Mesendoderm (in vitro differentiated cells): ENCODE measurements around the gene C2orf69. TPM values are rescaled to one million over a fixed set of nuclear protein-coding genes. Genes with fewer than 3 reads are reported as not detected.
A peak's percentile ranks its signal among the peaks of the same experiment; 100 is the strongest.

ENCODE experiments used
- DNase-seq: peaks from one replicate; pipeline ENCODE4 v3.0.0; 2013
- H2AK5ac ChIP-seq: 2 replicates; pipeline ENCODE4 v1.6.1; 2013; ENCODE audit warnings: low read length, inconsistent platforms
- H2BK120ac ChIP-seq: 2 replicates; pipeline ENCODE4 v1.6.1; 2013; ENCODE audit warnings: low read depth, mild to moderate bottlenecking, low read length, moderate library complexity, mixed read lengths
- H2BK15ac ChIP-seq: replicated peaks from 2 replicates; pipeline ENCODE4 v1.6.1; 2013; ENCODE audit warnings: low read depth, mild to moderate bottlenecking, moderate library complexity
- H2BK5ac ChIP-seq: 2 replicates; pipeline ENCODE4 v1.6.1; 2013; ENCODE audit warnings: low read length, inconsistent platforms
- H3K18ac ChIP-seq: 2 replicates; pipeline ENCODE4 v1.6.1; 2013; ENCODE audit warnings: mild to moderate bottlenecking, low read length, mixed read lengths
- H3K23ac ChIP-seq: one replicate; pipeline ENCODE4 v1.6.1; 2013; ENCODE audit warnings: low read length
- H3K27ac ChIP-seq: 2 replicates; pipeline ENCODE4 v1.5.1; 2013; ENCODE audit warnings: low read depth, mild to moderate bottlenecking, inconsistent platforms, low read length, moderate library complexity
- H3K27me3 ChIP-seq: 2 replicates; pipeline ENCODE4 v1.6.1; 2013; ENCODE audit warnings: low read length, control low read depth, mild to moderate bottlenecking, inconsistent platforms; ENCODE audit not compliant: insufficient read depth, poor library complexity
- H3K36me3 ChIP-seq: 2 replicates; pipeline ENCODE4 v1.6.1; 2013; ENCODE audit warnings: low read length, inconsistent platforms; ENCODE audit not compliant: control insufficient read depth, insufficient read depth
- H3K4ac ChIP-seq: one replicate; pipeline ENCODE4 v1.6.1; 2013; ENCODE audit warnings: low read depth, mild to moderate bottlenecking, low read length, moderate library complexity
- H3K4me1 ChIP-seq: 2 replicates; pipeline ENCODE4 v1.6.1; 2013; ENCODE audit warnings: low read depth, low read length, inconsistent platforms; ENCODE audit not compliant: control insufficient read depth
- H3K4me2 ChIP-seq: 2 replicates; pipeline ENCODE4 v1.6.1; 2013; ENCODE audit warnings: low read length
- H3K4me3 ChIP-seq: 2 replicates; pipeline ENCODE4 v1.5.1; 2013; ENCODE audit warnings: mild to moderate bottlenecking, low read length
- H3K56ac ChIP-seq: one replicate; pipeline ENCODE4 v1.6.1; 2013; ENCODE audit warnings: low read length
- H3K79me1 ChIP-seq: 2 replicates; pipeline ENCODE4 v1.6.1; 2013; ENCODE audit warnings: low read length, inconsistent platforms
- H3K79me2 ChIP-seq: 2 replicates; pipeline ENCODE4 v1.6.1; 2013; ENCODE audit warnings: mild to moderate bottlenecking, low read length; ENCODE audit not compliant: control insufficient read depth, insufficient read depth
- H3K9ac ChIP-seq: 2 replicates; pipeline ENCODE4 v1.6.1; 2013; ENCODE audit warnings: low read length, inconsistent platforms
- H4K5ac ChIP-seq: one replicate; pipeline ENCODE4 v1.6.1; 2013; ENCODE audit warnings: low read length
- H4K8ac ChIP-seq: one replicate; pipeline ENCODE4 v1.6.1; 2013; ENCODE audit warnings: low read depth, mild to moderate bottlenecking, control low read depth, low read length, moderate library complexity
- WGBS: extraction: QIAGEN DNeasy Blood & Tissue Kit; methylation state at CpG from one replicate; pipeline ENCODE4 v1.1.7; 2013; ENCODE audit warnings: low lambda C conversion rate, missing lambda C conversion rate; ENCODE audit not compliant: insufficient coverage; ENCODE audit errors: extremely low coverage; 5-methylcytosine and 5-hydroxymethylcytosine counted together
- small RNA-seq: library from polyadenylated mRNA; stranded (forward); fragments of <200 nt; extraction: miRNeasy Mini kit (QIAGEN cat#:217004); gene quantifications from one replicate; pipeline ENCODE3, GENCODE V24; 2013; ENCODE audit not compliant: insufficient read depth

The C2orf69 gene

DNA sequence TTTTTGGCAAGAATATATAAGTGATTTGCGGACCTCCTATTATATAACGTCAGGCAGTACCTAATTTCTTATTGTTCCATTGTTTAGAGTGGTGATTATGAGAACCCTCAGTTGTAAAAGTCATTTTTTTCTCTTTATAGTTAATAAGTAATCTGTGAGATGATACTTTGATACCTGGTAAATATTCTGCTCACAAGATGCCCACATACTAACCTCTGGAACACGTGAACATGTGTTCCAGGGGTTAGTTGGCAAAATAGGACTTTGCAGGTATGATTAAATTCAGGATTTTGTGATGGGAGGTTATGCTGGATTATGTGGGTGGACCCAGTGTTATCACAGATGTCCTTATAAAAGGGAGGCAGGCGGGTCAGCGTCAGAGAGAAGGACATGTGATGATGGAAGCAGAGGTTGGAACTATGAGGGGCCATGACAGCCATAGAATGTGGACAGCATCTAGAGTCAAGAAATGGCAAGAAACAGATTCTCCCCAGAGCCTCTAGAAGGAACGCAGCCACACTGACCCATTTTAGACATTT, 61.1 kb downstream of the C2orf69 start:
- H3K4me1 ChIP-seq = no peaks in the 10 kb centered on the region
- no peak overlapping the region for H3K4ac ChIP-seq
- no peak overlapping the region for H2BK15ac ChIP-seq
- no peak overlapping the region for H3K27ac ChIP-seq
- no peaks in the 10 kb centered on the region for H3K79me1 ChIP-seq
- no peak overlapping the region for H4K8ac ChIP-seq
- H2AK5ac ChIP-seq = no peak overlapping the region
- no peak overlapping the region for H3K4me3 ChIP-seq
- no peaks in the 10 kb centered on the region for H3K79me2 ChIP-seq
- WGBS = no CpG with 5 or more reads among the region's 6 CpGs
- H3K4me2 ChIP-seq = no peak overlapping the region
- no peak overlapping the region for H3K18ac ChIP-seq
- H3K23ac ChIP-seq = no peak overlapping the region
- no peak for DNase-seq
- H3K27me3 ChIP-seq = no peaks in the 10 kb centered on the region
- H3K36me3 ChIP-seq = no peaks in the 10 kb centered on the region
- no peak overlapping the region for H3K56ac ChIP-seq
- no peak overlapping the region for H3K9ac ChIP-seq
- H2BK5ac ChIP-seq = no peak overlapping the region
- no peak overlapping the region for H2BK120ac ChIP-seq
- H4K5ac ChIP-seq = no peak overlapping the region

DNA sequence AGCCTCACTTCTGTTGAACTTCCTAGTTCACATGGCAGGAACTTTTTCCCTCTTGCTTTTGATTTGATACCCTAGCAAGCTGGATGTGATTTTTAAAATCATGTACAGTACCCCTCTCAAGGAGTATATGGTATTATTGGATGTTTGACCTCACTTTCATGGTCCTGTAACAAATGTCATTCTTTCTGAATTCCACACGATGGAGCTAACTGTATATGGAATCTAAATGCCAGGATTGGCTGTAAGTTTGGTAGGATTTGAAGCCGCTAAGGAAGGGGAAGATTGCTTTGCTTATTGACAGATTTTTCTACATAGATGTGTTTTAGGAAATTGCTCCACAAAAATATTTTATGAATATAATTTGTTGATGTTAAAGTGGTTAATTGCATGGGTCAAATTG, 62.6 kb downstream of the C2orf69 start:
- Histone ChIP-seq H3K27me3 (no peaks in the 10 kb centered on the region), H3K79me2 (no peaks in the 10 kb centered on the region), H4K8ac (no peak overlapping the region), H3K23ac (no peak overlapping the region), H3K4me2 (no peak overlapping the region), H3K18ac (no peak overlapping the region), H2BK120ac (no peak overlapping the region), H4K5ac (no peak overlapping the region), H2BK15ac (no peak overlapping the region), H3K79me1 (no peaks in the 10 kb centered on the region), H3K9ac (no peak overlapping the region), H2AK5ac (no peak overlapping the region), H3K36me3 (no peaks in the 10 kb centered on the region), H3K27ac (no peak overlapping the region), H3K4ac (no peak overlapping the region), H3K4me3 (no peak overlapping the region), H2BK5ac (no peak overlapping the region), H3K4me1 (no peaks in the 10 kb centered on the region), H3K56ac (no peak overlapping the region)
- no CpG with 5 or more reads among the region's 2 CpGs for WGBS
- peak; percentile 66 for DNase-seq

DNA sequence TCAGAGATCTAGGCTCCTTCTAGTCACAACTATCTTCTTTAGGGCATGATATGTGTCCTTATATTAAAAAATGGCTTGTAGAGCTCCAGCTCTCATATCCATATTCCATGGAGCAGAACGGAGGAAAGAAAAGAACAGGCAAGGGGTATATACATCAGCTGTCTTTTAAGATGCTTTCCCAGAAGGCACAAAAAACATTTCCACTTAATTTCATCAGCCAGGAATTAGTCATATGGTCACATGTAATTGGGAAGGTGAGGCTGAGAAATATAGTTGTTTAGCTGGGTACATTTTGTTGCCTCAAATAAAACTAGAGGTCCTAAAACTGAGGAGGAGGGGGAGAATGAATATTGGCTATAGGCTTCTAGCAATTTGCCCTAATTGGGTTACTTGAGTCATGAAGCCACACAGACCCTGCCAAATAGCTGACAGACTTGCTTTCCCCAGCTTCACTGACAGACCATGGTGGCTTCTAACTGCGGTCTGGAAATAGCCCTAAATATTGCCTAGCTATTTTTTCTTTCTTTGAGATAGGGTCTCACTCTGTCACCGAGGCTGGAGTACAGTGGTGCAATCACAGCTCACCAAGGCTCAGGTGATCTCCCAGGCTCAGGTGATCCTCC, 64.3 kb downstream of the C2orf69 start:
- Histone ChIP-seq H2AK5ac (no peak overlapping the region), H3K23ac (no peak overlapping the region), H3K4ac (no peak overlapping the region), H3K9ac (no peak overlapping the region), H4K5ac (no peak overlapping the region), H3K27ac (no peak overlapping the region), H2BK15ac (peak overlapping the region; percentile 57), H2BK5ac (no peak overlapping the region), H3K56ac (no peak overlapping the region), H3K4me2 (no peak overlapping the region), H3K4me1 (no peaks in the 10 kb centered on the region), H3K27me3 (no peaks in the 10 kb centered on the region), H4K8ac (no peak overlapping the region), H3K4me3 (no peak overlapping the region), H3K79me1 (no peaks in the 10 kb centered on the region), H3K18ac (no peak overlapping the region), H2BK120ac (no peak overlapping the region), H3K36me3 (no peaks in the 10 kb centered on the region), H3K79me2 (no peaks in the 10 kb centered on the region)
- WGBS = no CpG with 5 or more reads among the region's 3 CpGs
- DNase-seq = peak; percentile 24

Small RNAs within 50 kb of the gene (small RNA-seq; reads per million reads assigned to genes)
- gene AC108032.1 = not detected
- not detected for gene RN7SL717P
